H1 (cell line): ENCODE measurements around the gene C2orf42. TPM values are rescaled to one million over a fixed set of nuclear protein-coding genes. Genes with fewer than 3 reads are reported as not detected.

Experiments
- SP1 ChIP-seq: IDR thresholded peaks from 2 replicates; pipeline ENCODE4 v1.6.1; 2011; ENCODE audit warnings: low read depth, low read length
- TEAD4 ChIP-seq: IDR thresholded peaks from 2 replicates; pipeline ENCODE4 v1.6.1; 2012; ENCODE audit warnings: low read depth, low read length, inconsistent platforms, mixed read lengths
- polyA plus RNA-seq, 7 experiments: library from polyadenylated mRNA; depleted of rRNA in 3 of 7; stranded (reverse) in 5 of 7; unstranded in 2 of 7; fragments of >200 nt in 5 of 7; fragments of 200-250 nt in 2 of 7; gene quantifications; 1 replicate in 5 of 7; 2 replicates in 1 of 7; 4 replicates in 1 of 7; pipeline versions ENCODE4 v1.2.1 to v1.2.3, GENCODE V29; 2011 to 2013; ENCODE audit warnings: missing spikeins in 2 of 7, mixed read lengths in 2 of 7
- total RNA-seq: library from RNA; stranded (reverse); fragmentation: NEBNext Ultra II Directional; extraction: Animal tissue kit (Norgen Biotek cat#: 25700); gene quantifications from 2 replicates; pipeline ENCODE4 v1.2.1, GENCODE V29; 2021

The C2orf42 gene
- total and polyA plus RNA-seq, 2 of the 8 experiments (the other 6 are each of a cell fraction or from before 2014, with no cell fraction given), result 3.9 to 10.7 TPM

- TF ChIP-seq TEAD4, result 0 out of 2 replicates have a peak, but pooled peaks have one; percentile 2
- peak; percentile 92 for TF ChIP-seq SP1
These were observed 49.5 kb downstream of the C2orf42 start (continued) for GRCh38 chr2:70141212-70141901.
